Measurements from ENCODE around the gene WNT5B.

The WNT5B gene

DNA sequence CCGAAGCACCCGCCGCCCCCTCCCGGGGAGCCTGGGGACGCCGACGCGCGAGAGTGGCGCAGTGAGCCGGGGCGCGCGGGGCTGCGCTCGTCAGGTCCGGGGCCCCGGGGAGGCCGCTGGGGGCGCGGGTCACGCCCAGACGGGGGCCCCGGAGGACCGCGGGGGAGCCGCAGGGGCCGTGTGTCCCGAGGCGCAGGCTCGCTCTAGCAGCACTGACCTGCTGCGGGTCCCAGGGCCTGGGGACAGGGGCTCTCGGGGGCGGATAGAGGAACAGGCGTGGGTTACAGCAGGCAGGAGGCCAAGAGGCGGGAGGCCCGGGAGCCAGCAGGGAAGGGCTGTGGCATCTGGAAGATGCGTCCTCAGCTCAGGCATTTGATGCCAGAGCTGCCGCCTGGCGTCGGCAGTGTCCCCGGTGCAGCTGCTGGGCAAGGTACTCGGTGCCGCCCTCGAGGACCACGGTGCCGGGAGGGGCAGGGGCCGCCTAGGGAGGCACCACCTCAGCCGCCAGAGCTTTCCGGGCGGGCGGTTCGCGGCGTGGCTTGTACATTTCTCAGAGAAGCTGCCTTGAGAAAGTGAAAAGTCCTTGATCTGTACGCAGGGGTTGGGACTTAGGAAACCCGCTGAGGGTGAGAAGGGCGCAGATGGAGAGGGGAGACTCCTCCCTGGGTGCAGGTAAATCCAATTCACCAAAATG, 1.2 kb downstream of the WNT5B start:
- TF ChIP-seq, protein P1, sequence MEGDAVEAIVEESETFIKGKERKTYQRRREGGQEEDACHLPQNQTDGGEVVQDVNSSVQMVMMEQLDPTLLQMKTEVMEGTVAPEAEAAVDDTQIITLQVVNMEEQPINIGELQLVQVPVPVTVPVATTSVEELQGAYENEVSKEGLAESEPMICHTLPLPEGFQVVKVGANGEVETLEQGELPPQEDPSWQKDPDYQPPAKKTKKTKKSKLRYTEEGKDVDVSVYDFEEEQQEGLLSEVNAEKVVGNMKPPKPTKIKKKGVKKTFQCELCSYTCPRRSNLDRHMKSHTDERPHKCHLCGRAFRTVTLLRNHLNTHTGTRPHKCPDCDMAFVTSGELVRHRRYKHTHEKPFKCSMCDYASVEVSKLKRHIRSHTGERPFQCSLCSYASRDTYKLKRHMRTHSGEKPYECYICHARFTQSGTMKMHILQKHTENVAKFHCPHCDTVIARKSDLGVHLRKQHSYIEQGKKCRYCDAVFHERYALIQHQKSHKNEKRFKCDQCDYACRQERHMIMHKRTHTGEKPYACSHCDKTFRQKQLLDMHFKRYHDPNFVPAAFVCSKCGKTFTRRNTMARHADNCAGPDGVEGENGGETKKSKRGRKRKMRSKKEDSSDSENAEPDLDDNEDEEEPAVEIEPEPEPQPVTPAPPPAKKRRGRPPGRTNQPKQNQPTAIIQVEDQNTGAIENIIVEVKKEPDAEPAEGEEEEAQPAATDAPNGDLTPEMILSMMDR (IDR thresholded peaks at IDR 0.05; ENCODE audit: low read depth, low read length), result no peak
- no peak for DNase-seq
- H3K27ac ChIP-seq, result no peak overlapping the region
- H3K36me3 ChIP-seq, result no peaks in the 10 kb centered on the region
- H3K4me3 ChIP-seq (ENCODE audit: low read depth, low read length), result peak overlapping the region; percentile 57
- H3K27me3 ChIP-seq (ENCODE audit: insufficient read depth, low read depth, severe bottlenecking), result no peaks in the 10 kb centered on the region
- H3K9me3 ChIP-seq (ENCODE audit: severe bottlenecking), result no peaks in the 10 kb centered on the region

DNA sequence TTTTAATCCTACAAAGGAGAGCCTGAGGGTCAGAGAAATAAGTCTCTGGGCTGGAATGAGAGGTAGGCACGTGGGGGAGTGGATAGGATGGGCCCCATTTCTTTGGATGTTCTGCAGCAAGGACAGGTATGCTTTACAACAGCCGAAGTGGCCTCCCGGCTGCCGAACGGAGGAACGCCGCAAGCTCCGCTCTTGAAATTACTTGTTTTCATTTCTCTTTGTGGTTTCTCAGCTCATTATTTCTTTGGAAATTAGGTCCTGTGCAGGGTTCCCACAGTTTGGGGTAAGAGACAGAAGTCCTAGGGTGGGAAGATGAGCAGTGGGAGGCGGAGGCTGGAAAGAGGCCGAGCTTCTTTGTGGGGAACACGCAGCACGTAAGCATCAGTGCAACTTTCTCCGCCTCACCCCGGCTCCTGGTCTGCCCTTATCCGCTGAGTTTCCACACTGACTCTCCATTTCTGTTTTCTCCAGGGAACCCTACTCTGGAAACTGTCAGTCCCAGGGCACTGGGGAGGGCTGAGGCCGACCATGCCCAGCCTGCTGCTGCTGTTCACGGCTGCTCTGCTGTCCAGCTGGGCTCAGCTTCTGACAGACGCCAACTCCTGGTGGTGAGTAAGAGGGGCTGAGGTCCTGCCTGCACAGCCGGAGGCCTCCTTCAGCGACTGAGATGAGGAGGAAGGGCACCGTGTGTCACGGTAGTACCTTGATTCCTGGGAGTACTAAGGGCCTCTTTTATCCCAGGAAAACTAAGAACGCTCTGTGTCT, 2.0 kb downstream of the WNT5B start:
- DNase-seq, result no peak
- H3K4me3 ChIP-seq (ENCODE audit: low read depth, low read length), result peak overlapping the region; percentile 57
- TF ChIP-seq, protein P1 (IDR thresholded peaks at IDR 0.05; ENCODE audit: low read depth, low read length), result no peak
- no peaks in the 10 kb centered on the region for H3K27me3 ChIP-seq (ENCODE audit: insufficient read depth, low read depth, severe bottlenecking)
- no peak overlapping the region for H3K27ac ChIP-seq
- no peaks in the 10 kb centered on the region for H3K9me3 ChIP-seq (ENCODE audit: severe bottlenecking)
- no peaks in the 10 kb centered on the region for H3K36me3 ChIP-seq

DNA sequence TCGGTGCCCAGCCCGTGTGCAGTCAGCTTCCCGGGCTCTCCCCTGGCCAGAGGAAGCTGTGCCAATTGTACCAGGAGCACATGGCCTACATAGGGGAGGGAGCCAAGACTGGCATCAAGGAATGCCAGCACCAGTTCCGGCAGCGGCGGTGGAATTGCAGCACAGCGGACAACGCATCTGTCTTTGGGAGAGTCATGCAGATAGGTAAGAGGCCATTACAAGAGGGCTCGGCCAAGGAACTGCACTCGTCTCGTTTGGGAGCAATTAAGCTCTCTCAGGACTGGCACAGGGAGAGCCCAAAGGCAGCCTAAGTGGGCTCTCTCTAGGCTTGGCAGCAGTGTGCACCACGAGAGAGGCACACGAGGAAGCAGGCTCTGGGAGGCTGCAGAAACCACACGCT, 3.7 kb downstream of the WNT5B start:
- no peak overlapping the region for H3K27ac ChIP-seq
- no peaks in the 10 kb centered on the region for H3K27me3 ChIP-seq (ENCODE audit: insufficient read depth, low read depth, severe bottlenecking)
- H3K36me3 ChIP-seq, result no peaks in the 10 kb centered on the region
- TF ChIP-seq, protein P1 (IDR thresholded peaks at IDR 0.05; ENCODE audit: low read depth, low read length), result no peak
- DNase-seq, result no peak
- no peaks in the 10 kb centered on the region for H3K9me3 ChIP-seq (ENCODE audit: severe bottlenecking)
- H3K4me3 ChIP-seq (ENCODE audit: low read depth, low read length), result no peak overlapping the region

DNA sequence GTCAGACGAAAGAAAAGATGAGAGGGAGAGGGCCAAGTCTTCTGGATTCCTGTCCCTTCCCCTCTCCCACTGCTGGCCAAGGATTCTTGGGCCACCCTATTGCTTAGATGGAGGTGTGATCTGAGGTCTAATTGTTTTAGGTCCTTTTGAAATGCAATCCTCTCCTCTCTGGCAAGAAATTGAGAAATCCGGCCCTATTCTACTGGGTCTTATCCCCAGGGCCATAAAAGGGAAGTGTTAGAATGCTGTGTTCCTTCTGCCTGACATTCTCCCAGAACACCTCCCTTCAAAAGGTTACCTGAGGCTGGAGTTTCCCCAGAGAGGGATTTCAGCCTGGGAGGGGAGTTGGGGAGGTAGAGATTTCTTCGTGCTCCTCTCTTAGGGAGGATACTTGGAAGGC, 4.4 kb downstream of the WNT5B start:
- no peaks in the 10 kb centered on the region for H3K27me3 ChIP-seq (ENCODE audit: insufficient read depth, low read depth, severe bottlenecking)
- H3K4me3 ChIP-seq (ENCODE audit: low read depth, low read length), result no peak overlapping the region
- H3K9me3 ChIP-seq (ENCODE audit: severe bottlenecking), result no peaks in the 10 kb centered on the region
- DNase-seq, result no peak
- TF ChIP-seq, protein P1 (IDR thresholded peaks at IDR 0.05; ENCODE audit: low read depth, low read length), result no peak
- no peak overlapping the region for H3K27ac ChIP-seq
- no peaks in the 10 kb centered on the region for H3K36me3 ChIP-seq

DNA sequence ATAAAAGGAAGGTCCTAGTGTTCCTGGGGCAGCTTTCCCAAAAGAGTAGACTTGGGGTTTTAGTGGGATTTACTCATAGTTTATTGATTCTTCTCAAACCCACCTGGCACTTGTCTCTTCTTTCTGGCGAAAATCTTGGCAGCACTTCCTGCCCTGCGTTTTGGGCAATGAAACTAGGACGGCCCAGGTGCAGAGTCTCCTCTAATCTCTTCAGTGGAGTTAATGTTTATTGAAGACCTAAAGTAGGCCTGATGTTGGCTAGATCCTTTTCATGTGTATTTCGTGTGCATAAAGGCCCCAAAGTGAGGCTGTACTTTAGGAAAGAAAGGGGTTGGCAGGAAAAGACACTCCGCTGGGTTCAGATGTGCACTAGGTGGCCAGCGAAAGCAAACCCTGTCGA, 5.1 kb downstream of the WNT5B start:
- Histone ChIP-seq H3K4me3 (ENCODE audit: low read depth, low read length) (no peak overlapping the region), H3K27ac (no peak overlapping the region)

More for the DNA sequence above, 5.1 kb downstream of the WNT5B start:
- no peak for DNase-seq
- Histone ChIP-seq H3K9me3 (ENCODE audit: severe bottlenecking) (no peaks in the 10 kb centered on the region), H3K36me3 (no peaks in the 10 kb centered on the region), H3K27me3 (ENCODE audit: insufficient read depth, low read depth, severe bottlenecking) (no peaks in the 10 kb centered on the region)
- TF ChIP-seq, protein P1 (IDR thresholded peaks at IDR 0.05; ENCODE audit: low read depth, low read length), result no peak

All from WERI-Rb-1 (cell line).